Brain microvascular endothelial cell (primary cell): Measurements from ENCODE around the gene ZBTB20.

Experiments
- DNase-seq: peaks from one replicate; pipeline ENCODE4 v3.0.0-alpha.2; 2020
- H3K27ac ChIP-seq: fragments of 250-450 bp; sonication (Bioruptor Pico); 2 replicates; pipeline ENCODE4 v1.5.1; 2020; ENCODE audit warnings: mild to moderate bottlenecking, moderate library complexity
- H3K27me3 ChIP-seq: fragments of 250-450 bp; sonication (Bioruptor Pico); replicated peaks from 2 replicates; pipeline ENCODE4 v1.5.1; 2020; ENCODE audit warnings: mild to moderate bottlenecking
- H3K36me3 ChIP-seq: fragments of 250-450 bp; sonication (Bioruptor Pico); replicated peaks from 2 replicates; pipeline ENCODE4 v1.5.1; 2020; ENCODE audit warnings: mild to moderate bottlenecking
- H3K4me3 ChIP-seq: 2 replicates; pipeline ENCODE4 v1.5.1; 2011; ENCODE audit warnings: low read depth, mild to moderate bottlenecking, control low read depth, low read length, moderate library complexity
- CTCF ChIP-seq: IDR thresholded peaks from 2 replicates; pipeline ENCODE4 v1.5.1; 2011; ENCODE audit warnings: low read depth, mild to moderate bottlenecking, moderate library complexity, low read length, control low read depth, inconsistent platforms; ENCODE audit errors: missing control alignments
- in situ Hi-C: cut with HindIII; loops from 2 replicates; pipeline ENCODE4 v1.10.0; 2017; ENCODE audit warnings: low sequenced_read_pairs, low pct_ligation_motif_present

ZBTB20 gene

GRCh38 chr3:114499976-114500375 is 647.1 kb downstream of the ZBTB20 start:
- peak; percentile 39 for DNase-seq
- in situ Hi-C loops: no loop called here
- no peak for TF ChIP-seq CTCF

GRCh38 chr3:114498539-114499370 is 648.3 kb downstream of the ZBTB20 start:
- H3K4me3 ChIP-seq: no peak overlapping the region
- TF ChIP-seq CTCF: no peak
- in situ Hi-C loops: no loop called here
- peak overlapping the region; percentile 60 for H3K27ac ChIP-seq
- DNase-seq: peak; percentile 96
- H3K36me3 ChIP-seq: no peaks in the 10 kb centered on the region
- H3K27me3 ChIP-seq: no peaks in the 10 kb centered on the region

More at GRCh38 chr3:114499976-114500375, 647.1 kb downstream of the ZBTB20 start:
- no peaks in the 10 kb centered on the region for H3K27me3 ChIP-seq
- H3K27ac ChIP-seq: no peak overlapping the region
- H3K36me3 ChIP-seq: no peaks in the 10 kb centered on the region
- no peak overlapping the region for H3K4me3 ChIP-seq

- Histone ChIP-seq H3K36me3 (no peaks in the 10 kb centered on the region), H3K27me3 (no peaks in the 10 kb centered on the region), H3K4me3 (no peak overlapping the region), H3K27ac (peak overlapping the region; percentile 27)
- in situ Hi-C loops: no loop called here
- DNase-seq: peak; percentile 38
- TF ChIP-seq CTCF: peak; percentile 11
Measured at GRCh38 chr3:114496874-114497273, 650.2 kb downstream of the ZBTB20 start.

GRCh38 chr3:114496466-114496865 is 650.6 kb downstream of the ZBTB20 start:
- no peak for TF ChIP-seq CTCF
- Histone ChIP-seq H3K27ac (peak overlapping the region; percentile 27), H3K27me3 (no peaks in the 10 kb centered on the region), H3K4me3 (no peak overlapping the region), H3K36me3 (no peaks in the 10 kb centered on the region)
- DNase-seq: no peak
- in situ Hi-C loops: no loop called here

GRCh38 chr3:114496021-114496434 is 651.1 kb downstream of the ZBTB20 start:
- in situ Hi-C loops: no loop called here
- peak overlapping the region; percentile 27 for H3K27ac ChIP-seq
- H3K27me3 ChIP-seq: no peaks in the 10 kb centered on the region
- H3K4me3 ChIP-seq: no peak overlapping the region
- H3K36me3 ChIP-seq: no peaks in the 10 kb centered on the region
- TF ChIP-seq CTCF: no peak
- peak; percentile 73 for DNase-seq
